GM08714 (cell line): ENCODE measurements around the gene MAPK10.
"Not testable (repeated sequence)": the region's sequence is repeated elsewhere in the genome, so short reads cannot be mapped to it uniquely, and the experiment has no call there.

ENCODE experiments used
- H3K4me3 ChIP-seq: fragments of 200-500 bp; sonication (Bioruptor generic); 2 replicates; pipeline ENCODE4 v1.5.1; 2014; ENCODE audit warnings: mild to moderate bottlenecking, low read length, inconsistent platforms
- ZNF274 ChIP-seq: IDR thresholded peaks from 2 replicates; pipeline ENCODE4 v1.6.1; 2012; ENCODE audit warnings: mild to moderate bottlenecking, low read depth, low read length

The MAPK10 gene

DNA sequence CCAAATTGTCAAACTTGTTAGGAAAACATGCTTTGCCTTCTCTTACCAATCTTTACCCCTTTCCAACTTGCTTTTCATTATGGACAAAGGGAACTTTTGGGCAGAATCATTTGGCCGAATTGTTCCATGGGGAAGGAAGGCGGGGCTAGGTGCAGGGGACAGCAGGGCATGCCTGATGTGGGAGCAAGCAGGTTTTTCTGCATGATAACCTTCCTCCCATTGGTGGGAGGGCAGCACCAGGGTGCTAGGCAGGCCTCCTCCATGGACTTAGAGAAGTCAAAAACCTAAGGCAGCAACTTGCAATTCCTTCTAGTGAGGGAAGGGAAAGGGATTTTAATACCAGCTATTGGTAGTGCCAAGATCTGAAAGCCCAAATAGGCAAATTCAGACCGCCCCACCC lies 260.5 kb downstream of the MAPK10 start:
- H3K4me3 ChIP-seq = no peak overlapping the region
- no peak for TF ChIP-seq ZNF274

DNA sequence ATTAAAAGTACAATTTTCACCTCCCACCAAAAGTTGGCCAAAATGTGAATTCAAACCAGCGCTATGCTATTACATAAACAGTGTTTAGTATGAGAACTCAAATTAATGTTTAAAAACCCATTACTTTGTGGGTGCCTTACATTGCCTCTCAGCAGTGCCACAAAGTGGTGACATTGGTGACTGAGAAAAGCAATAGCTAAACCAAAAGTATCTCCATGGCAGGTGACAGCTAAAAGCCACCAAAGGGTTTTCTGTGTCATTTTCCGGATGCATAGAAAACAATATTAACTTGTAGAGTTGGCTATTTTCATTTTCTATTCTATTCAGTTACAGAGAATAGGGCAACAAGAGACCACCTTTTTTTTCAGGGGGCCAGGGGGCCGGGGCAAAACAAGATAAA lies 261.2 kb downstream of the MAPK10 start:
- no peak overlapping the region for H3K4me3 ChIP-seq

DNA sequence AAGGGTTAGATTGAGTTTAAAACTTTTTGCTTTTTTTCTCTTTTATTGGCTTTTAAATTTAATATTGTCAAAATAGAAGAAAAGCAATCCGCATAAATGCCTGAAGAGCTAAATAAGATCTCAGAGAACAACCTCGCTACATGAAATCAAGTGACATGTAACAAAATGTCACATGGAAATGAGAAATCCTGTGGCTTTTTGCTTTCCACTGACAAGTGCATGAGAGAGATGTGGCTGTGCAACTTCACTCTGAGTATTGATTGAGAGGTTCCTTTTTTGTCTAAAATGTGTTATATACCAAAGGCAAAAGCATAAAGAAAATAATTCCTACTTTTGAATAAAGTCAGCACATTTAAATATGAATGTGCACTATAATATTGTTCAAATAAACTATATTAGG lies 263.5 kb downstream of the MAPK10 start:
- no peak for TF ChIP-seq ZNF274

More for the DNA sequence above, 261.2 kb downstream of the MAPK10 start:
- TF ChIP-seq ZNF274 = no peak

DNA sequence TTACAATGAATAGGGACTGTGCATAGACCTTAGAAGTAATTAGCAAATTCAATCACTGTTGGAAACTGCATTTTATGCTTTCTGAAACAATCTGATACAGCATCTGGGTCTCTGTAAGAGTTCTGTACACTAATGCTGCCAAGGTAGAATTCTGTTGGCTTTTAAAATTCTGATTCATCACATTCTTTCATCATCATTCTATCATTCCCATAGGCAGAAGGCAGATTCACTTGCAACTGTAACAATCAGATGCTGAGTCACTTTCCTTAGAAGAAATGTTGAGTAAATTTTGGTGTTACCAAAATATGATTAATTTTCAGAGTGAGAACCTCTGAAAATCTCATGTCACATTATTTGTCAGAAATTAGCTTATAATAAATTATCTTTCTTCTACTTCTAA lies 267.2 kb downstream of the MAPK10 start:
- TF ChIP-seq ZNF274 = no peak
- H3K4me3 ChIP-seq = no peak overlapping the region

More for the DNA sequence above, 263.5 kb downstream of the MAPK10 start:
- H3K4me3 ChIP-seq = no peak overlapping the region

DNA sequence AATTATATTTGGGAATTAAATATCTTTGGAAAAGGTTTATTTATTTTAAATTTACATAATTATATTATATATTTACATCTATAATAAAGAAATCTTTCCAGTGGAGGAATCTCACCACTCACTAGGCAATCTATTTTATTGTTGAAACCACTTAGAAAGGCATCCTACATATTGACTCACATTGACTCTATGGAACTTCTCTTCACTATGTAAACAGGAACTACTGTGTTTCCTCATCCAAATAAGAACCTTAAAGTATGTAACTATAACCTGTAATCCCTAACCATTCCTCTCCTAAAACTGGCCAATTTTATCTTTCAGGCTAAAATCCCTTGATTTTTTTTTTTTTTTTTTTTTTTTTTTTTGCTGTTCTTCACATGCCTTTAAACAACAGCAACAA lies 268.7 kb downstream of the MAPK10 start:
- no peak overlapping the region for H3K4me3 ChIP-seq
- no peak for TF ChIP-seq ZNF274

DNA sequence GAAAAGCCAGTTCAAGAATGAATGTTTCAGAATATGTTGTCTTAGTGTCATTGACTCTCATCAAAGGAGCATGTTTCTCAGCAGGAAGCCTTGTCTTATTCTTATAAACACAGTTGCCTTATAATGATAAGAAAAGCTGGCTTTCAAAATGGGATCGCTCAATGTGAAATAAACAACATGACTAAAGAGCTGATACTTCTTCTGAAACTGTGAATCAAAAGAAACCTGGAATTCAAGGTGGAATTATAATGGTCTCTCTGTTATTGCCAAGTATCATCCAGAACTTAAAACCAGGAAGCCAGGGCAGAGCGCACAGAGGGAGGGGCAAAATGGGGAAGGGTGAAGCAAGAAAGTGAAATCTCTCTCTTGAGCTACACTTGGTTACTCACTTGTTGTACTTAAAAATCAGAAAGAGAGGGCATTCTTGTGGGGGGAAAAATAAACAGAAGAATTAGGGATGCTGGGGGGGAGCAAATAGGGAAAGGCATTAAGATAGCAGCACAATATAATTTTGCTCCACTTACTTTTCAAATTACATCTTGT lies 270.0 kb downstream of the MAPK10 start:
- TF ChIP-seq ZNF274 = no peak
- H3K4me3 ChIP-seq = no peak overlapping the region

DNA sequence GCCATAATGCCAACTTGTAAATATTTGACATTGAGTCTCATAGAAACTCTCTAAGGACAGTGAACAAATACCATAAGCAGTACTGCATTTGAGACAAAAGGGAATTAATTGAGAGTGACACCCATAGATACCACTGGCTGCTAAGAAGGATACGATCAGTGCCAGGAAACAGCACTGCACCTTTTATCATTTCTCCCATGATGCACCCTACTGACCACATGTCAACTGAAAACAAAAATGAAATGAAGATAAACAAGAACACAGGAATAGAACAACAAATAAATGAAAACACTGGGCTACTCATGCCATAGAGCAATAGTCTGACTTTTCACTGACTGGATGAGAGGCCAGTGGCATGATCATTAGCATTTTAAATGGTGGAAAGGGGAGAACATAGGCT lies 270.8 kb downstream of the MAPK10 start:
- no peak for TF ChIP-seq ZNF274
- no peak overlapping the region for H3K4me3 ChIP-seq

DNA sequence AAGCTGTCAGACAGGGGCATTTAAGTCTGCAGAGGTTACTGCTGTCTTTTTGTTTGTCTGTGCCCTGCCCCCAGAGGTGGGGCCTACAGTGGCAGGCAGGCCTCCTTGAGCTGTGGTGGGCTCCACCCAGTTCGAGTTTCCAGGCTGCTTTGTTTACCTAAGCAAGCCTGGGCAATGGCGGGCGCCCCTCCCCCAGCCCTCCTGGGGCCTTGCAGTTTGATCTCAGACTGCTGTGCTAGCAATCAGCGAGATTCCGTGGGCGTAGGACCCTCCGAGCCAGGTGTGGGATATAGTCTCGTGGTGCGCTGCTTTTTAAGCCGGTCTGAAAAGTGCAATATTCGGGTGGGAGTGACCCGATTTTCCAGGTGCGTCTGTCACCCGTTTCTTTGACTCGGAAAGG lies 284.1 kb downstream of the MAPK10 start:
- H3K4me3 ChIP-seq = not testable (repeated sequence)

DNA sequence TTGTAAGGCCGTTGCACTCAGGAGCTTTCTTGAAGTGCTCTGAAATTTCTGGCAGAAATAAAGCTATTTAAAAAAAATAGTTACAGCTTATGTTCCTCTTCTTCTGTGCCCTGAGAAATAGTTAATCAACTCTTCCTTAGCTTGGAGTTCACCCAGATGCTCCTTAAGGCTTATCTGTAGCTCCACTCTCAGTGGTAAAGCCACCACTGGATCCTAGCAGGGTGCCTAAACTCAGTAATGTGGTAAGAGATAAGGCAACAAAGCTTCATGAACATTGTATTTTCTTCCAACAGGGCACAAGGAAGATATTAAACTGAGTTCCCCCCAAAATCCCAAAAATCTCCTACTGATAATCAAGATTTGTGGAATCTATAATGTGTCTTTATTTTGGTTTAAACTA lies 299.5 kb downstream of the MAPK10 start:
- H3K4me3 ChIP-seq = no peak overlapping the region
- no peak for TF ChIP-seq ZNF274

DNA sequence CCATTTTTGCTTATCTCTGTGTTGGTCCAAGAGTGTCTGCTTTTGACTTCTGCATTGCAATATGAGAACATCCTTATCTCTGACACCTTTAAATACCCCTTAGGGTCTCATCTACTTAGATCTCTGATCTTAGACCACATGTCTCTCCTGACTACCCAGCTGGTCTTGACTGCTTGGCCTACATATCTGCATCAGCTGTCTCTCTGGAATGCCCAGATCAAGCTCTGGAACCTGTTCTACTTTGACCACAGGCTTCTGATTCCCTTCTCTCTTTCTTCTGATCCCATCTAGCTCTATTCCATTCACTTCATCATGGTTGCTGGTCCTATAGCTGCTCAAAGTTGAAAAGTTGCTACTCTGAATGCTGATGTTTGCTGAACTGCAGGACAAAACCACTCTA lies 301.2 kb downstream of the MAPK10 start:
- H3K4me3 ChIP-seq = no peak overlapping the region
- TF ChIP-seq ZNF274 = no peak

DNA sequence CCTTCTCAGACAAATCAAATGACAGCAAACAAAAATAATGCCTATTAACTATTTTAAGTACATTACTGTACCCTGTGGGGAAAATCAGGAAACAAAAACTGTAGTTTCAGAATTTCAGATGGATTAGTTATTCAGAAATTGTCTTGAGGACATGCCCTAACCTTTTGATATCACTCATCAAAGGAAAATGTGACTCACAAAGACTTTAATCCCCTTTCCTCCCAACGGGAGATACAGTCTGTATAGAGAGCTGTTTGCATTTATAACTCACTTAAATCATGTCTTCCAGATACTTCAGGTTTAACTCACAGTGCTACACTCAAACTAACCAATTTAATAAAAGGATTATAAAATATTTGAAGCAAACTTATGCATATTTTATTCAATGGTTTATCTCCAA lies 304.0 kb downstream of the MAPK10 start:
- TF ChIP-seq ZNF274 = no peak
- H3K4me3 ChIP-seq = no peak overlapping the region

DNA sequence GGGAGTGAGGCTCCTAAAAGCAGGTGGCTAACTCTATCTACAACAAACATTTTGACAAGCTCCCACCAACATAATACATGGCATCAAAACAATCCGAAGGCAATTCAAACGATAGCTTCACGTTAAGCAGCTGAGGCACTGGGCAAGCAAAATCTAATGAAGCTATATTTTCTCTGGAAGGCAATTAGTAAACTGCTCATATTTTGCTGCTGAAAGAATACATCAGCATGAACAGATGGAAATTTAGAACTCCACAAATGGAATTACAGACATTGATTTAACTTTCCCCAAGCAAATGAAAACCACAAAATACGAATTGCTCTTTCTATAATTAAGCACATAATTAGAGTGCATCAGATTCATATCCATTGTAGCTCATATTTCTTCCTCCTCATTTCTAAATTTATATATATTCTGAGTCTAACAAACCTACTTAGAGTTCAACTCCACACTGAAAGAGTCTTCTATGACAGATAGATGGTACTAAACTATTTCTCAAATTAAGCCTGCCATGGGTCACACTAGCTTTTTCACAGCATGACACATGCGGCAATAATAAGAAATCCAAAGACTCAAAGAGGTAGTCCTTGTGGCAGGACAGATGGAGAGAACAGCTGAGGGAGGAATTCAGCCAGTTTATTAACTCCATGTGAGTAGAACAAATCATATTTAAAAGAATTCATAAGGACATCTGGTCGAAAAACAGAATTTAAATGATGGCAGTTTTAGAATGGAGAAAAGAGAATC lies 305.4 kb downstream of the MAPK10 start:
- H3K4me3 ChIP-seq = no peak overlapping the region
- no peak for TF ChIP-seq ZNF274

DNA sequence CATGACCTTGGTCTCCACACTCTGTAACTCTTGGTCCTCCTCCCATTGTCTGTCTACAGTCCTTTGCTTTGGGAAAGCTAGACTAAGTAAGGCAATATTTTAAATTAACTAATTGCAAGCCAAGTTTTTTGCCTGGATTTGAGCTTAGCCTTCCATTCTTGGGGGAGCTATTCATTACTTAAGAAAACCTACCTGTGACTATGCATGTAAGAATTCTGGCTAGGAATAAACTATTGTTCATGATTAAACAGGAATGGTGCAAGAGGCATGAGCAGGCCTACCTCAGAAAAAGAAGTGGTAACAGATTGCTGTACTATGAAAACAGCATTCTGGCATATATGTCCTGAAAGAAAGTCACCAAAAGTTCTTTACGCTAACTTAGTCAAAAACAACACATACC lies 309.4 kb downstream of the MAPK10 start:
- H3K4me3 ChIP-seq = no peak overlapping the region
- TF ChIP-seq ZNF274 = no peak

DNA sequence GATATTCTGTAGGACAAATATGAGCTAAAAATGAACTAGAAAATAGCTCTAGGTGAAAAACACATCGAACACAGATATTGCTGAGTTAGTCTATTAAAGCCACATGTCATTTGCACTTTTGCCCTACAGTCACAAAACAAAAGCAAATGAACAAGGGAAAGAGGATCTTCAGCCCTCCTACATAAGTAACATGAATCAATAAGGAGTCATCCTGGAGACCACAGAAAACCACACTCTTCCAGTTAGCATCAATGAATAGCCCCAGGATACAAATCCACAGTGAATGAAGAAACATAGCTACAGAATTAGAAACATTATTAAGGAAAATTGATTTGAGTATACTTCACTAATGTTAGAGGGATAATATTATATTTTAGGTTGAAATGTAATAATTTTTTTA lies 311.4 kb downstream of the MAPK10 start:
- no peak for TF ChIP-seq ZNF274
- no peak overlapping the region for H3K4me3 ChIP-seq

DNA sequence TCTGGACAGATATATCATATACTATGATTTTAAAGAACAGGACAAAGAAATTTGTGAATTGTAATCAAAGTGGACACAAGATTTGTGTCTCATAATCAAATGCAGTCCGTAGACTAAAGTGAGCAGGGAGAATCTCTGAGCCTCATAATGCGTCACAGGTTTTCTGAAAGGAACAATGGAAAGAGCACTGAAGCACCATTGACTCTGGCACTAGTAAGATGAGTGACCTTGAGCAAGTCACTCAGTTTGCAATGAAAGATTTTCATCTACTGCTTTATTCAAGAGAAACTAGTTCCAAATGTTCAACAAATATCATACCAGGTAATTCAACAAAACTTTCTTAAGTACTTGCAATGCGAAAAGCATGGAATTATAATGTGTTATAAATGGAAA lies 315.3 kb downstream of the MAPK10 start:
- H3K4me3 ChIP-seq = no peak overlapping the region
- TF ChIP-seq ZNF274 = no peak
